NT2/D1 (cell line): ENCODE measurements around the gene GGA2.

Source experiments
- YY1 ChIP-seq: IDR thresholded peaks from 2 replicates; pipeline ENCODE4 v1.6.1; 2011; ENCODE audit not compliant: insufficient read length, insufficient read depth
- ZNF274 ChIP-seq: IDR thresholded peaks from 2 replicates; pipeline ENCODE4 v1.6.1; 2011; ENCODE audit warnings: mild to moderate bottlenecking, low read depth, low read length

DNA sequence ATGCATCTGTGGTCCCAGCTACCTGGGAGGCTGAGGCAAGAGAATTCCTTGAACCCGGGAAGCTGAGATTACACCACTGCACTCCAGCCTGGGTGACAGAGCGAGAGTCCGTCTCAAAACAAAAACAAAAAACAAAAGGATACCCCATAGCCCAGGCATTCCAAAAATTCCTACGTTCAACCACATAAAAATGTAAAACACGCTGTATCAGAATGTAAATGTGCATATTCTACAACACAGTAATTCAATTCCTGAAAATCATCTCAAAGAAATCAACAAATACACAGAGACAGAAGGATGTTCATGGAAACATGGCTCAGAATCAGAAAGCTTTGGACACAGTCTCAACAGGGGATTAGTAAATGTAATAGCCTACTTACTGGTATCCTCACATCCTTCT is 90.3 kb downstream of the GGA2 start:
- TF ChIP-seq ZNF274 (no peak), YY1 (no peak)
